DND-41 (cell line): Measurements from ENCODE around the gene VAV2.

Experiments
- ATAC-seq: fragments of 200-7000 bp; cut with Tn5 transposase; 3 replicates; pipeline ENCODE4 v1.9.1; 2021; ENCODE audit warnings: low read depth; ENCODE audit not compliant: insufficient read depth
- DNase-seq: peaks from one replicate; pipeline ENCODE4 v3.0.0-alpha.2; 2020
- H2AFZ ChIP-seq: 2 replicates; pipeline ENCODE4 v1.6.0; 2012; ENCODE audit warnings: low read depth, low read length
- H3K27ac ChIP-seq: 2 replicates; pipeline ENCODE4 v1.5.1; 2012; ENCODE audit warnings: low read length, inconsistent platforms
- H3K27me3 ChIP-seq: fragments of 200-600 bp; sonication (generic); 2 replicates; pipeline ENCODE4 v1.6.0; 2012; ENCODE audit warnings: low read length, mild to moderate bottlenecking, inconsistent platforms; ENCODE audit not compliant: insufficient read depth, poor library complexity
- H3K36me3 ChIP-seq: 2 replicates; pipeline ENCODE4 v1.5.1; 2012; ENCODE audit warnings: low read length, inconsistent platforms; ENCODE audit not compliant: insufficient read depth
- H3K4me1 ChIP-seq: 2 replicates; pipeline ENCODE4 v1.5.1; 2012; ENCODE audit warnings: mild to moderate bottlenecking, low read length; ENCODE audit not compliant: insufficient read depth
- H3K4me2 ChIP-seq: 2 replicates; pipeline ENCODE4 v1.6.0; 2012; ENCODE audit warnings: mild to moderate bottlenecking, moderate library complexity, low read length, inconsistent platforms; ENCODE audit not compliant: insufficient read depth
- H3K4me3 ChIP-seq, 2 experiments: fragments of 200-600 bp in 1 of 2; shearing (Covaris generic) in 1 of 2; 2 replicates each; pipeline ENCODE4 v1.5.1; 2012 to 2016; ENCODE audit warnings: inconsistent platforms in 2 of 2, low read length in 2 of 2, mild to moderate bottlenecking in 2 of 2, low read depth in 1 of 2, moderate library complexity in 1 of 2
- H3K79me2 ChIP-seq: 2 replicates; pipeline ENCODE4 v1.6.0; 2012; ENCODE audit warnings: low read length, inconsistent platforms; ENCODE audit not compliant: insufficient read depth
- H3K9ac ChIP-seq: 2 replicates; pipeline ENCODE4 v1.6.0; 2012; ENCODE audit warnings: low read depth, mild to moderate bottlenecking, inconsistent platforms, low read length, moderate library complexity
- H3K9me3 ChIP-seq: 2 replicates; pipeline ENCODE4 v1.5.1; 2012; ENCODE audit warnings: low read length, moderate library complexity, mild to moderate bottlenecking, inconsistent platforms; ENCODE audit not compliant: insufficient read depth, severe bottlenecking
- H4K20me1 ChIP-seq: 2 replicates; pipeline ENCODE4 v1.6.0; 2012; ENCODE audit warnings: low read length; ENCODE audit not compliant: insufficient read depth
- CTCF ChIP-seq: IDR thresholded peaks from 2 replicates; pipeline ENCODE4 v1.5.1; 2012; ENCODE audit warnings: borderline replicate concordance, low read length, moderate library complexity, mild to moderate bottlenecking; ENCODE audit not compliant: poor library complexity, severe bottlenecking; ENCODE audit errors: extremely low read depth
- EZH2 ChIP-seq: IDR thresholded peaks from 3 replicates; pipeline ENCODE4 v1.6.1; 2012; ENCODE audit warnings: borderline replicate concordance, low read depth, mild to moderate bottlenecking, moderate library complexity, low read length, inconsistent platforms; ENCODE audit not compliant: severe bottlenecking

The VAV2 gene

GRCh38 chr9:133915534-133916158, 76.5 kb downstream of the VAV2 start:
- no peak for DNase-seq
- no peaks in the 10 kb centered on the region for H3K9me3 ChIP-seq
- no peak overlapping the region for H3K4me3 ChIP-seq
- no peak overlapping the region for H2AFZ ChIP-seq
- H3K4me1 ChIP-seq = no peaks in the 10 kb centered on the region
- H3K27me3 ChIP-seq = no peaks in the 10 kb centered on the region
- no peaks in the 10 kb centered on the region for H3K79me2 ChIP-seq
- no peak overlapping the region for H3K4me2 ChIP-seq
- no peak overlapping the region for H3K9ac ChIP-seq
- no peaks in the 10 kb centered on the region for H4K20me1 ChIP-seq
- no peak for ATAC-seq
- TF ChIP-seq EZH2 = no peak
- TF ChIP-seq CTCF = no peak
- no peak overlapping the region for H3K27ac ChIP-seq
- no peaks in the 10 kb centered on the region for H3K36me3 ChIP-seq

DNA sequence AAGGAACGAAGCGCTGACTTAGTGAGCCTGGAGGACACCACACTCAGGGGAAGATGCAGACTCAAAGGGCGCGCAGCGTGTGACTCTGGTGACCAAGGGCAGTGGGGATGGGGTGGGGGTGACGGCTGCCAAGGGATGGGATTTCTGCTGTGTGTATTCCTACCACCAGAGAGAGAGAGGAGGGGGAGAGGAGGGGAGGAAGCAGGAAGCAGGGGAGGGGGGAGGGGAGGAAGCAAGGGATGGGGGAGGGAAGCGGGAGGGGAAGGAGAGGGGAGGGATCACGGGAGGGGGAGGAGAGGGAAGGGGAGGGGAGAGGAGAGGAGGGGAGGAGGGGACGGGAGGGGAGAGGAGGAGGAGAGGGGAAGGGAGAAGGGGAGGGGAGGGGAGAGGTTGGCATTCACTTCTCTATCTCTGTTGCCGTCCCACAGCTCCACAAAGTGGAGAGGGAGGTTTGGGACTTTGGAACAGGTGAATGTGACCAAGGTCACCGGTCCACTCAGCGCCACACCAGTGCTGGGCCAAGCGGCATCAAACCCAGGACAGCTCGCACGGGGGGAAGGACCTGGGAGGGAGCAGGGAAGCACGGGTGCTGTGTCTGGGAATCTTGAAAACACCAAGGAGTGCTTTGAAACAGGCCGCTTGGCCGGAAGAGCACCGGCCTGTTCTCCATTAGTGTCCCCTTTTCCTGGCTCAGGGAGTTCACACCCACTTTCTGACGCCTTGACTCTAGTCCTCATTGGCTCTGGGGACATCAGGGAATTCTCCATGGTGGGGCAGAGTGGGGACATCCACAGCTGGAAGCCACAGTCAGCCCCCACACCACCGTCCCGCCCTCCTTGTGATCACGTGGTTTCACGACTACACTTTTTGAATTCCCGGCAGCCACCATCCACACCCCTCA, 77.4 kb downstream of the VAV2 start:
- TF ChIP-seq CTCF (no peak), EZH2 (no peak)
- no peaks in the 10 kb centered on the region for H3K36me3 ChIP-seq
- no peak for ATAC-seq
- no peak overlapping the region for H3K4me2 ChIP-seq
- H3K27me3 ChIP-seq = no peaks in the 10 kb centered on the region
- no peaks in the 10 kb centered on the region for H3K79me2 ChIP-seq
- H3K27ac ChIP-seq = no peak overlapping the region
- H3K9me3 ChIP-seq = no peaks in the 10 kb centered on the region
- no peaks in the 10 kb centered on the region for H4K20me1 ChIP-seq
- no peak for DNase-seq
- H2AFZ ChIP-seq = no peak overlapping the region
- no peak overlapping the region for H3K9ac ChIP-seq
- H3K4me3 ChIP-seq = no peak overlapping the region
- no peaks in the 10 kb centered on the region for H3K4me1 ChIP-seq

DNA sequence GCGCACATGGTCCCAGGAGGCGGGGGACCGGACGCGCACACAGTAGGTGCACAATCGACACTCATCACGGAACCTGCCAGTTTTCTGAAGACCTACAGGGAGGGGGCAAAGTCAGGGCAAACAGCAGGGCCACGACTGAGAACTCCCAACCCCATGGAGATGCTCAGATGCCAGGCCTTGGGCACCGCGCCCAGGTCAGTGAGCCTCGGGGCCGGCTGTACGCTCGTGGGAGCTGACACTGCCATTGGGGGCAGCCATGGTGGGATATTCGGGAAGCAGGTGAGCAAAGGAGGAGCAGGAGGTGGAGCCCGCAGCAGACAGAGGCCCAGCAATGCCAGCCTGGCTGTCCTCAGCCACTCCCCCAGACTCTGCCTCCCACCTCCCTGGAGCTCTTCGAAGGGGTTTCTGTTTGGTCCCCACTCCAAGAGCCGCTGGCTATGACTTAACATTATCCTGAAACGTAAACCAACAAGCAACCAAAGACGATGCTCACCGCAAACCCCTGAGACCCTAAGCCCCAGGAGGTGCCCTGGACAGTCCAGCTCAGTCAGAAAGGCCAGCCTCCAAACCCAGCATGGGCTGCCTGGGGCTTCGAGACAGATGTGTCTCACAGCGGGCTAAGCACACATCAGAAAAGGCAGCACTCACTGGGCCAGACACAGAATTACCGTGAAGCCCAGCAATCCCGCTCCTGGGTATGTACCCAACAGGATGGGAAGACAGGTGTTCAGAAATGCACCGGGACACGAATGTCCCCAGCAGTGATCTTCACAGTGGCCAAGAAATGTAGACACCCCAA, 78.4 kb downstream of the VAV2 start:
- no peak for ATAC-seq
- DNase-seq = no peak
- no peaks in the 10 kb centered on the region for H3K27me3 ChIP-seq
- H3K4me3 ChIP-seq = no peak overlapping the region
- no peaks in the 10 kb centered on the region for H3K79me2 ChIP-seq
- no peaks in the 10 kb centered on the region for H3K36me3 ChIP-seq
- no peak overlapping the region for H2AFZ ChIP-seq
- no peak for TF ChIP-seq CTCF
- TF ChIP-seq EZH2 = no peak
- H3K9ac ChIP-seq = no peak overlapping the region
- H3K9me3 ChIP-seq = no peaks in the 10 kb centered on the region
- no peak overlapping the region for H3K4me2 ChIP-seq
- no peaks in the 10 kb centered on the region for H3K4me1 ChIP-seq
- H3K27ac ChIP-seq = no peak overlapping the region
- H4K20me1 ChIP-seq = no peaks in the 10 kb centered on the region
